Prostate gland (tissue), 2 donors: Measurements from ENCODE around the gene RBM20. TPM values are rescaled to one million over a fixed set of nuclear protein-coding genes. Genes with fewer than 3 reads are reported as not detected.

ENCODE experiments used
- DNase-seq: peaks from one replicate; pipeline ENCODE4 v3.0.0-alpha.2; 2019; ENCODE audit warnings: low spot score
- H3K27ac ChIP-seq, 2 donors: fragments of 200-600 bp; sonication (generic); 2 replicates each; pipeline ENCODE4 v1.5.1; 2017 to 2019
- H3K27me3 ChIP-seq: fragments of 200-600 bp; sonication (generic); replicated peaks from 2 replicates; pipeline ENCODE4 v1.5.1; 2019; ENCODE audit not compliant: insufficient read depth
- H3K36me3 ChIP-seq, 2 donors: fragments of 200-600 bp; sonication (generic); 1 replicate in 1 of 2; 2 replicates in 1 of 2; pipeline versions ENCODE4 v1.5.1 to v1.8.1; 2017 to 2019
- H3K4me1 ChIP-seq: fragments of 200-600 bp; sonication (generic); replicated peaks from 2 replicates; pipeline ENCODE4 v1.5.1; 2019
- H3K4me3 ChIP-seq, 2 donors: fragments of 200-600 bp; sonication (generic); 2 replicates each; pipeline ENCODE4 v1.5.1; 2017 to 2019
- H3K9me3 ChIP-seq: fragments of 200-600 bp; sonication (generic); 2 replicates; pipeline ENCODE4 v1.5.1; 2017
- POLR2A ChIP-seq: fragments of 450-650 bp; IDR thresholded peaks from one replicate; pipeline ENCODE4 v1.6.1; 2016; ENCODE audit warnings: antibody characterized with exemption, mild to moderate bottlenecking
- POLR2AphosphoS5 ChIP-seq: sonication (generic); formaldehyde crosslinking; IDR thresholded peaks from one replicate; pipeline ENCODE4 v1.6.1; 2017; ENCODE audit warnings: antibody characterized with exemption
- WGBS: methylation state at CpG from one replicate; pipeline ENCODE4 v1.1.5; 2018; 5-methylcytosine and 5-hydroxymethylcytosine counted together
- intact Hi-C: fragments of 100-400 bp; cut with DNase I; formaldehyde crosslinking; loops from one replicate; pipeline ENCODE4 v1.14.2; 2022
- small RNA-seq, 2 donors: library from RNA; depleted of rRNA; stranded (forward); fragments of <200 nt; gene quantifications; one replicate each; pipeline ENCODE3, GENCODE V24; 2016
- total RNA-seq, 2 donors: library from RNA; depleted of rRNA; stranded (reverse); fragments of >200 nt; gene quantifications; one replicate each; pipeline ENCODE4 v1.1.0, GENCODE V29; 2016
- TF ChIP-seq, protein P1 (sequence below), 4 experiments: fragments of 200-600 bp in 2 of 4; fragments of 450-650 bp in 2 of 4; sonication (generic) in 2 of 4; IDR thresholded peaks; 1 replicate in 3 of 4; 2 replicates in 1 of 4; pipeline ENCODE4 v1.5.1; 2016 to 2019; ENCODE audit warnings: antibody characterized with exemption in 4 of 4, mild to moderate bottlenecking in 2 of 4, moderate library complexity in 2 of 4

The RBM20 gene
- total RNA-seq, 2 donors from 2014 or later: 0.41 to 2.8 TPM

DNA sequence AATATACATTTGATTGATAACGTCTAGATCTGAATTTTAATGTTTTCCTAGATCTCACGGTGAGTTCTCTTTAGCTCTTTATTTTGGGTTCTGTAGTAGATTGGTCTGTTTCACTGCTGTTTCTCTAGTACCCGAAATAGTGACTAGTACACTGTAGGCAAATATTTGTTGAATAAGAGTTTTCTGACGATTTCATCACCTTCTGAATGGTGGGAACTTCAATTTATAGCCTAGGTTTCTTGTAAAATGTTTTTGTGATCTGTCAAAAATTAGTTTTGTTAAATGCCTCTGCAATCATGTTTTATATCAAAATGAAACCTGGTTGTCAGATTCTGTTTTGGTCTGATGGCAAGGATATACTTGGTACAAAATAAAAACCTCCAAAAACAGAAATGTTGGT is 237.8 kb downstream of the RBM20 start:
- Histone ChIP-seq H3K36me3 (peaks cover 0 to 3% of the 10 kb centered on the region in 2 donors), H3K9me3 (no peaks in the 10 kb centered on the region), H3K4me3 (no peak overlapping the region), H3K27me3 (no peaks in the 10 kb centered on the region), H3K27ac (no peak overlapping the region), H3K4me1 (peaks cover 2% of the 10 kb centered on the region)
- DNase-seq: no peak
- WGBS: 60% methylated on average over 4 of the region's 4 CpGs
- intact Hi-C loops: no loop called here
- no peak for TF ChIP-seq POLR2A
- TF ChIP-seq, protein P1, sequence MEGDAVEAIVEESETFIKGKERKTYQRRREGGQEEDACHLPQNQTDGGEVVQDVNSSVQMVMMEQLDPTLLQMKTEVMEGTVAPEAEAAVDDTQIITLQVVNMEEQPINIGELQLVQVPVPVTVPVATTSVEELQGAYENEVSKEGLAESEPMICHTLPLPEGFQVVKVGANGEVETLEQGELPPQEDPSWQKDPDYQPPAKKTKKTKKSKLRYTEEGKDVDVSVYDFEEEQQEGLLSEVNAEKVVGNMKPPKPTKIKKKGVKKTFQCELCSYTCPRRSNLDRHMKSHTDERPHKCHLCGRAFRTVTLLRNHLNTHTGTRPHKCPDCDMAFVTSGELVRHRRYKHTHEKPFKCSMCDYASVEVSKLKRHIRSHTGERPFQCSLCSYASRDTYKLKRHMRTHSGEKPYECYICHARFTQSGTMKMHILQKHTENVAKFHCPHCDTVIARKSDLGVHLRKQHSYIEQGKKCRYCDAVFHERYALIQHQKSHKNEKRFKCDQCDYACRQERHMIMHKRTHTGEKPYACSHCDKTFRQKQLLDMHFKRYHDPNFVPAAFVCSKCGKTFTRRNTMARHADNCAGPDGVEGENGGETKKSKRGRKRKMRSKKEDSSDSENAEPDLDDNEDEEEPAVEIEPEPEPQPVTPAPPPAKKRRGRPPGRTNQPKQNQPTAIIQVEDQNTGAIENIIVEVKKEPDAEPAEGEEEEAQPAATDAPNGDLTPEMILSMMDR (IDR thresholded peaks at IDR 0.05): no peak
- TF ChIP-seq POLR2AphosphoS5: no peak

DNA sequence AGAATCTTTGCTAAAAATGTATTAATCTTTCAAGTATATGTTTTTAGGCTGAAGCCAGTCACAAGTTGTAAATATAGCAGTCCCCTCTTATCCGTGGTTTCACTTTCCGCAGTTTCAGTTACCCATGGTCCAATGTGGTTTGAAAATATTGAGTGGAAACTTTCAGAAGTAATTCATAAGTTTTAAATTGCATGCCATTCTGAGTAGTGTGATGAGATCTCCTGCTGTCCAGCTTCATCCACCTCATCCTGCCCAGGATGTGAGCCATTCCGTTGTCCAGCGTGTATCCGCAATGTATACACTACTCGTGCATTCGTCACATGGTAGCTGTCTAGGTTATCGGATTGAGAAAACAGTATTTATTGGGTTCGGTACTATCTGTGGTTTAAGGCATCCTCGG is 239.8 kb downstream of the RBM20 start:
- intact Hi-C loops: no loop called here
- H3K4me3 ChIP-seq: no peak overlapping the region
- no peaks in the 10 kb centered on the region for H3K36me3 ChIP-seq
- WGBS: 81% methylated on average over 10 of the region's 10 CpGs
- H3K27me3 ChIP-seq: no peaks in the 10 kb centered on the region
- no peak overlapping the region for H3K27ac ChIP-seq
- TF ChIP-seq, protein P1 (IDR thresholded peaks at IDR 0.05): no peak
- TF ChIP-seq POLR2AphosphoS5 (no peak), POLR2A (no peak)
- peaks cover 2% of the 10 kb centered on the region for H3K4me1 ChIP-seq
- H3K9me3 ChIP-seq: no peaks in the 10 kb centered on the region
- no peak for DNase-seq

DNA sequence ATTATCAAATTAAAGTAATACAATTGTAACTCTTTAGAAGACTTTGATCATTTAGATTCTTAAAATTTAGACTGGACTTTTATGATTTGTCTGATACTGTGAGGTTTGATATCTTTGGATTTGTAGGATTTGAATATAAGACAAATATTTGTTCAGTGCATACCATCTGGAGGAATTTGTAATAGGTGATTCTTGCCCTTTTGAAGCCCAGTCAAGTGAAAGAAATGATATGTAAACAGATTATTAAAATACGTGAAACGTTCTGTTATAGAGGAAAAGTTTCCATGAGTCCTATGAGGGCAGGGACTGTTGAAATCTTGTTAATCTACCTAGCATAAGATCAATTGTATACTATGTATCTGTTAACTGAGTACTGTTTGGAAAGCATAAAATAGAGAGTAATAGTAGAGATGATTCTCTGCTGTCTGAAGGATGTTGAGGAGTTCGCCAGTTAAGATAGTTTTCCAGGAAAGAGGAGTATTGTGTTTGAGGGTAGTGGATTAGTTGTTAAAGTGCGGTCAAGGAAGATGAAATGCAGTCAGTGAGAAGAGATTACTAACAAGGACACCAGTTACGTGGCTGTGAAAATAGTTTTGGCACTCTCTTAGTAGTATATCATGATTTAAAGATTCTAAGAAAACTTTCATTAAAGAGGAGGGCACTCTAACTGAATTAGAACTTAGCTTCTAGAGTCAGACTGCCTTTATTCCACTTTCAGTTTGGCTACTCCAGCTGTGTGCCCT is 242.0 kb downstream of the RBM20 start:
- Histone ChIP-seq H3K27ac (peak overlapping the region in 1 of 2 donors; percentile 24), H3K36me3 (no peaks in the 10 kb centered on the region), H3K9me3 (no peaks in the 10 kb centered on the region), H3K27me3 (no peaks in the 10 kb centered on the region), H3K4me3 (no peak overlapping the region), H3K4me1 (peaks cover 2% of the 10 kb centered on the region)
- TF ChIP-seq POLR2AphosphoS5 (no peak), POLR2A (no peak)
- TF ChIP-seq, protein P1 (IDR thresholded peaks at IDR 0.05): no peak
- no peak for DNase-seq
- intact Hi-C loops: no loop called here
- 52% methylated on average over 5 of the region's 5 CpGs for WGBS

DNA sequence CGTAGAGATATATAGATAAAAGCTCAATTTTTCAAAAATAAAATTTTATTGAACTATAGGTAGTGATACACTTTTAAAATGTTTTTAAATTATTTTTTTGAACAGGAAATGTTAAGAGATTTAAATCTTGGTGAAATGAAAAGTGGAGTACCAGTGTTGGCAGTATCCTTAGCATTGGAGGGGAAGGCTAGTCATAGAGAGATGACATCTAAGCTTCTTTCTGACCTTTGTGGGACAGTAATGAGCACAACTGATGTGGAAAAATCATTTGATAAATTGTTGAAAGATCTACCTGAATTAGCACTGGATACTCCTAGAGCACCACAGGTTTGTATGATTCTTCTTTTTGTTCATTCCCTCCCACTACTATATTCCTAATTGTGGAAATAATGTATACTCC is 243.4 kb downstream of the RBM20 start:
- Histone ChIP-seq H3K4me3 (no peak overlapping the region), H3K36me3 (no peaks in the 10 kb centered on the region), H3K4me1 (no peaks in the 10 kb centered on the region), H3K9me3 (no peaks in the 10 kb centered on the region), H3K27ac (no peak overlapping the region), H3K27me3 (no peaks in the 10 kb centered on the region)
- 93% methylated on average over 1 of the region's 1 CpG for WGBS
- TF ChIP-seq, protein P1 (IDR thresholded peaks at IDR 0.05): no peak
- no peak for TF ChIP-seq POLR2AphosphoS5
- TF ChIP-seq POLR2A: no peak
- intact Hi-C loops: no loop called here
- DNase-seq: no peak

Small RNA genes lying within 50 kb of the gene (small RNA-seq; reads per million reads assigned to genes)
- gene RF00019 (0 reads per million in 2 donors), gene RN7SKP288 (0 reads per million in 2 donors), gene RNA5SP327 (0 reads per million in 2 donors)

Other genes starting within 250 kb of the RBM20 start
- gene DUSP5, start 146.4 kb upstream of the RBM20 start, total RNA-seq: 10 to 100 TPM in 1 of 2 donors, 1 to 10 TPM in 1; 6.9 to 33.1 TPM
- gene SMC3, start 76.6 kb upstream of the RBM20 start, total RNA-seq: 10 to 100 TPM; 25.6 to 38.8 TPM
- 100 to 1,000 TPM; 104 to 120 TPM for gene PDCD4, start 227.6 kb downstream of the RBM20 start, total RNA-seq